Measurements from ENCODE around the gene ECT2L. TPM values are rescaled to one million over a fixed set of nuclear protein-coding genes. Genes with fewer than 3 reads are reported as not detected.
A peak's percentile ranks its signal among the peaks of the same experiment; 100 is the strongest.

The ECT2L gene
- total RNA-seq, 1 donor from 2014 or later = not detected

DNA sequence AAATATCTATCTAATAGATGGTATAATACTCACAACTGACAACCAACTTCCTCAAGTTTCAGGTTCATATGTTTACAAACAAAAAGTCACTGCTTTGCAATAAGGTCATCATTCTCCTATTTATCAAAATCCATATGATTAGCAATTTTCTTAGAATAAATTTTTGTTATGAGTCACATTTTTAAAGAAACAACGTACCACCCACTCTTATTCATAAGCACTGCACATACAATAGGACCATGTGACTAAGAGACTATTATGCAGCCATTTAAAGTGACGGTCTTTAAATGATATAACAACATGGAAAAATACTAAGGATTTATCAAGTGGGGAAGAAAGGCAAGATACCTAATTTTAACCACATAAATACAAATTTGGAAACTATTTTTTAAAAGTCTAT is 152.1 kb downstream of the ECT2L start:
- Mint-ChIP-seq H3K27ac (ENCODE audit: unreplicated experiment) (no peak overlapping the region), H3K36me3 (ENCODE audit: low read depth, unreplicated experiment) (peaks cover 4% of the 10 kb centered on the region), H3K4me3 (ENCODE audit: unreplicated experiment) (no peak overlapping the region)

DNA sequence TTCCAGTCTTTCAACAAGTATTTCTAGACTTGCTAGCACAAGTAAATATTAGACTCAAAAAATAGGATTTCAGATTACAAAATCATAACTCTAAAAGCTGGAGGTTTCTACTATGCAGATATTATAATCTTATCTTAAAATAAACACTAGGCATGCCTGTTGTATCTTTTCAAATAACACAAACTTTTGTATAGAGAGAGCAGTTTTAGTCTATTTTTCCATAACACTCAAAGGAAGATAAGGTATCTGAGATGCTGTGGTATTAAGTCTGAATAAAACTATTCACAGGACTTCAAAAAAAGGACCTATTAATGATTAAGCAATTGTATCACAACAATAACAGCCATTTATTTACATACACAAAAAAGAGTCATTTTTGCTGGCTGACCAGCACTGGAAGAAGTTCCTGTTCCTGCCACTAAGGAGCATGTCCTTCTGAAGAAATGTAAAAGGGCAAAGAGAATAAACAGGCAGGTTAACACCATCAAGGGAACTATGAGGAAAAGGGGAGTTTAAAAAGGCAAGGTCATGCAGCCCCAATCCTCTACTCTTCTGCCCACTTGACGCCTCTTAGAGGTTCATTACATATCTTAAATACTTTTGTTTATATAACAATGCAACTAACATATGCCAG is 152.8 kb downstream of the ECT2L start:
- no peaks in the 10 kb centered on the region for H3K9me3 Mint-ChIP-seq (ENCODE audit: unreplicated experiment)
- peak overlapping the region; percentile 45 for H3K27ac Mint-ChIP-seq (ENCODE audit: unreplicated experiment)

More for the DNA sequence above, 152.1 kb downstream of the ECT2L start:
- no peaks in the 10 kb centered on the region for H3K27me3 Mint-ChIP-seq (ENCODE audit: unreplicated experiment)
- DNase-seq (ENCODE audit: low spot score) = no peak
- TF ChIP-seq, protein P1, sequence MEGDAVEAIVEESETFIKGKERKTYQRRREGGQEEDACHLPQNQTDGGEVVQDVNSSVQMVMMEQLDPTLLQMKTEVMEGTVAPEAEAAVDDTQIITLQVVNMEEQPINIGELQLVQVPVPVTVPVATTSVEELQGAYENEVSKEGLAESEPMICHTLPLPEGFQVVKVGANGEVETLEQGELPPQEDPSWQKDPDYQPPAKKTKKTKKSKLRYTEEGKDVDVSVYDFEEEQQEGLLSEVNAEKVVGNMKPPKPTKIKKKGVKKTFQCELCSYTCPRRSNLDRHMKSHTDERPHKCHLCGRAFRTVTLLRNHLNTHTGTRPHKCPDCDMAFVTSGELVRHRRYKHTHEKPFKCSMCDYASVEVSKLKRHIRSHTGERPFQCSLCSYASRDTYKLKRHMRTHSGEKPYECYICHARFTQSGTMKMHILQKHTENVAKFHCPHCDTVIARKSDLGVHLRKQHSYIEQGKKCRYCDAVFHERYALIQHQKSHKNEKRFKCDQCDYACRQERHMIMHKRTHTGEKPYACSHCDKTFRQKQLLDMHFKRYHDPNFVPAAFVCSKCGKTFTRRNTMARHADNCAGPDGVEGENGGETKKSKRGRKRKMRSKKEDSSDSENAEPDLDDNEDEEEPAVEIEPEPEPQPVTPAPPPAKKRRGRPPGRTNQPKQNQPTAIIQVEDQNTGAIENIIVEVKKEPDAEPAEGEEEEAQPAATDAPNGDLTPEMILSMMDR (IDR thresholded peaks at IDR 0.05; ENCODE audit: unreplicated experiment) = no peak
- H3K9me3 Mint-ChIP-seq (ENCODE audit: unreplicated experiment) = no peaks in the 10 kb centered on the region
- H3K4me1 Mint-ChIP-seq (ENCODE audit: unreplicated experiment) = peaks cover 23% of the 10 kb centered on the region

DNA sequence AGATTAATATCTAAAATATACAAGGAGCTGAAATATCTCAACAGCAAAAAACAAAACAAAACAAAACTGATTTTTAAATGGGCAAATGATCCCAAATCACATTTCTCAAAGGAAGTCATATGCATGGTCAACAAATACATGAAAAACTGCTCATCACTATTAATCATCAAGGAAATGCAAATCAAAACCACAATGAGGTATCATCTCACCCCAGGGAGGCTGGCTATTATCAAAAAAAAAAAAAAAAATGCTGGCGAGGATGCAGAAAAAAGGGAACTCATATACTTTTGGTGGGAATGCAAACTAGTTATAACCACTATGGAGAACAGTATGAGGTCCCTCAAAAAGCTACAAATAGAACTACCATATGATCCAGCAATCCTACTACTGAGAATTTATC is 157.6 kb downstream of the ECT2L start:
- DNase-seq (ENCODE audit: low spot score) = no peak
- Mint-ChIP-seq H3K36me3 (ENCODE audit: low read depth, unreplicated experiment) (no peaks in the 10 kb centered on the region), H3K27me3 (ENCODE audit: unreplicated experiment) (no peaks in the 10 kb centered on the region), H3K27ac (ENCODE audit: unreplicated experiment) (no peak overlapping the region), H3K4me1 (ENCODE audit: unreplicated experiment) (peaks cover 42% of the 10 kb centered on the region), H3K4me3 (ENCODE audit: unreplicated experiment) (no peak overlapping the region), H3K9me3 (ENCODE audit: unreplicated experiment) (no peaks in the 10 kb centered on the region)
- TF ChIP-seq, protein P1 (IDR thresholded peaks at IDR 0.05; ENCODE audit: unreplicated experiment) = no peak

More for the DNA sequence above, 152.8 kb downstream of the ECT2L start:
- H3K4me1 Mint-ChIP-seq (ENCODE audit: unreplicated experiment) = peaks cover 23% of the 10 kb centered on the region
- no peak for DNase-seq (ENCODE audit: low spot score)
- H3K27me3 Mint-ChIP-seq (ENCODE audit: unreplicated experiment) = no peaks in the 10 kb centered on the region
- TF ChIP-seq, protein P1 (IDR thresholded peaks at IDR 0.05; ENCODE audit: unreplicated experiment) = no peak
- H3K36me3 Mint-ChIP-seq (ENCODE audit: low read depth, unreplicated experiment) = no peaks in the 10 kb centered on the region
- H3K4me3 Mint-ChIP-seq (ENCODE audit: unreplicated experiment) = no peak overlapping the region

Other genes with a start within 250 kb of the ECT2L start
- gene CCDC28A, start 22.3 kb upstream of the ECT2L start, total RNA-seq (ENCODE audit: unreplicated experiment) = 8.1 TPM
- 50.4 TPM for gene REPS1, start 192.2 kb downstream of the ECT2L start, total RNA-seq (ENCODE audit: unreplicated experiment)
- 117 TPM for gene ABRACL, start 232.7 kb downstream of the ECT2L start, total RNA-seq (ENCODE audit: unreplicated experiment)

Measured in endothelial cell (in vitro differentiated cells).